K562 (cell line): ENCODE data around the gene ZER1. TPM values are rescaled to one million over a fixed set of nuclear protein-coding genes. Genes with fewer than 3 reads are reported as not detected.

Experiments used
- ATAC-seq: fragments of 200-7000 bp; cut with Tn5 transposase; 3 replicates; pipeline ENCODE4 v1.9.1; 2020; ENCODE audit warnings: moderate library complexity
- BruUV-seq: library from RNA; stranded (reverse); fragments of 400-500 nt; replicated peaks from 2 replicates; lab custom pipeline; 2021; lab: Mats Ljungman, UMichigan
- CTCF ChIA-PET: fragments of 300-600 bp; formaldehyde crosslinking; extraction: SDS; loops from one replicate; lab custom pipeline; 2021; ENCODE audit warnings: low intra/inter-chr PET ratio; lab: Yijun Ruan, JAX
- POLR2A ChIA-PET: fragments of 300-600, 350-650 bp; sonication (Branson Sonifier 250); formaldehyde crosslinking; extraction: SDS; loops from one replicate; lab custom pipeline; 2021; ENCODE audit warnings: antibody characterized with exemption, inconsistent platforms; lab: Yijun Ruan, JAX
- DNase-seq, 4 experiments: peaks; one replicate each; pipeline versions ENCODE4 v3.0.0 to v3.0.0-alpha.2; 2011 to 2018; ENCODE audit warnings: low spot score in 3 of 4, mixed read lengths in 3 of 4; ENCODE audit errors: extremely low read depth in 1 of 4
- FAIRE-seq: peaks from 2 replicates; lab custom pipeline; 2011; peaks lifted over from hg19 to GRCh38; lab: Jason Lieb, UNC
- H2AFZ ChIP-seq: 2 replicates; pipeline ENCODE4 v1.6.0; 2011; ENCODE audit warnings: low read depth, low read length, control low read depth, inconsistent platforms
- H3K27ac ChIP-seq: fragments of 200-600 bp; 3 replicates; pipeline ENCODE4 v1.8.0; 2011; ENCODE audit warnings: low read depth, mild to moderate bottlenecking, control low read depth, inconsistent platforms, low read length, moderate library complexity, mixed read lengths; ENCODE audit errors: extremely low read depth
- H3K27me3 ChIP-seq, 2 experiments: fragments of 300-600 bp in 1 of 2; 2 replicates in 1 of 2; 3 replicates in 1 of 2; pipeline versions ENCODE4 v1.6.0 to v1.8.0; 2011; ENCODE audit warnings: inconsistent platforms in 2 of 2, low read length in 2 of 2, mild to moderate bottlenecking in 1 of 2, mixed read lengths in 1 of 2, moderate library complexity in 1 of 2; ENCODE audit not compliant: control insufficient read depth in 2 of 2, insufficient read depth in 2 of 2
- H3K36me3 ChIP-seq: fragments of 300-600 bp; 3 replicates; pipeline ENCODE4 v1.8.0; 2011; ENCODE audit warnings: mild to moderate bottlenecking, low read length, inconsistent platforms; ENCODE audit not compliant: control insufficient read depth, insufficient read depth
- H3K4me1 ChIP-seq, 2 experiments: fragments of 200-600 bp in 1 of 2; replicated peaks in 1 of 2; 2 replicates in 1 of 2; 3 replicates in 1 of 2; pipeline versions ENCODE4 v1.5.1 to v1.8.0; 2011; ENCODE audit warnings: inconsistent platforms in 2 of 2, low read length in 2 of 2, mild to moderate bottlenecking in 1 of 2, mixed read lengths in 1 of 2, moderate library complexity in 1 of 2; ENCODE audit not compliant: control insufficient read depth in 2 of 2, insufficient read depth in 2 of 2
- H3K4me2 ChIP-seq: 2 replicates; pipeline ENCODE4 v1.6.1; 2011; ENCODE audit warnings: low read length, control low read depth, inconsistent platforms, mixed read lengths; ENCODE audit not compliant: insufficient read depth
- H3K4me3 ChIP-seq: fragments of 200-600 bp; sonication (generic), shearing (Covaris generic); 2 replicates; pipeline ENCODE4 v1.5.1; 2016; ENCODE audit warnings: control low read depth, inconsistent platforms
- H3K79me2 ChIP-seq: fragments of 200-600 bp; 3 replicates; pipeline ENCODE4 v1.8.0; 2011; ENCODE audit warnings: low read length, inconsistent platforms; ENCODE audit not compliant: control insufficient read depth, insufficient read depth
- H3K9ac ChIP-seq, 2 experiments: 2 replicates each; pipeline versions ENCODE4 v1.6.0 to v1.6.1; 2011; ENCODE audit warnings: low read depth in 2 of 2, low read length in 2 of 2, control low read depth in 1 of 2, inconsistent platforms in 1 of 2, mild to moderate bottlenecking in 1 of 2, mixed read lengths in 1 of 2; ENCODE audit not compliant: insufficient read depth in 1 of 2
- H3K9me1 ChIP-seq: one replicate; pipeline ENCODE4 v1.6.0; 2011; ENCODE audit warnings: inconsistent platforms, mild to moderate bottlenecking, low read length, moderate library complexity; ENCODE audit not compliant: control insufficient read depth, insufficient read depth
- H3K9me3 ChIP-seq: replicated peaks from 2 replicates; pipeline ENCODE4 v1.5.1; 2011; ENCODE audit warnings: low read depth, low read length, inconsistent platforms; ENCODE audit not compliant: control insufficient read depth, insufficient read depth
- H4K20me1 ChIP-seq: replicated peaks from 2 replicates; pipeline ENCODE4 v1.6.1; 2011; ENCODE audit warnings: low read length, inconsistent platforms, mixed read lengths; ENCODE audit not compliant: control insufficient read depth, insufficient read depth
- CTCF ChIP-seq, 3 experiments: IDR thresholded peaks in 2 of 3; conservative IDR thresholded peaks in 1 of 3; 2 replicates each; pipeline ENCODE4 v1.5.1; 2011 to 2012; ENCODE audit warnings: low read length in 3 of 3, mild to moderate bottlenecking in 3 of 3, control low read depth in 2 of 3, improper control_type of control experiment in 1 of 3, inconsistent platforms in 1 of 3, low read depth in 1 of 3, mixed read lengths in 1 of 3, moderate library complexity in 1 of 3; ENCODE audit not compliant: insufficient read depth in 2 of 3
- ESRRA ChIP-seq: fragments of 450-650 bp; IDR thresholded peaks from 2 replicates; pipeline ENCODE4 v1.6.1; 2014; ENCODE audit warnings: low read depth, mild to moderate bottlenecking, moderate library complexity, borderline replicate concordance
- POLR2A ChIP-seq: fragments of 450-650 bp; conservative IDR thresholded peaks from 2 replicates; pipeline ENCODE4 v1.6.1; 2016
- ZBTB43 ChIP-seq: sonication (generic); formaldehyde crosslinking; IDR thresholded peaks from 2 replicates; pipeline ENCODE4 v1.8.0; 2023; ENCODE audit warnings: mild to moderate bottlenecking, missing genetic modification reagents
- WGBS: fragments of 100-300 bp; shearing (Covaris generic); methylation state at CpG from one replicate; pipeline ENCODE4 v1.1.6; 2016; ENCODE audit warnings: low coverage, mixed read lengths; ENCODE audit not compliant: insufficient coverage; ENCODE audit errors: missing lambda C conversion rate; 5-methylcytosine and 5-hydroxymethylcytosine counted together
- in situ Hi-C: fragments of 300-500 bp; cut with MboI; formaldehyde crosslinking; loops from 4 replicates; pipeline ENCODE4 v1.15.0; 2018; ENCODE audit warnings: inconsistent platforms, mixed read lengths
- intact Hi-C: fragments of 100-400 bp; cut with micrococcal nuclease; formaldehyde crosslinking; loops from 2 replicates; pipeline ENCODE4 v1.14.2; 2022
- polyA plus RNA-seq, 8 experiments: library from polyadenylated mRNA; depleted of rRNA in 4 of 8; stranded (reverse) in 5 of 8; unstranded in 3 of 8; fragments of >200 nt; fragmentation: Nextera tagmentation in 2 of 8; fragmentation: Illumina TruSeq in 1 of 8; extraction: Ambion mirVana in 2 of 8; extraction: Trizol in 1 of 8; gene quantifications; 2 replicates each; pipeline versions ENCODE4 v1.2.1 to v1.2.3, GENCODE V29; 2011 to 2014; ENCODE audit warnings: inconsistent platforms in 1 of 8, missing spikeins in 1 of 8
- total RNA-seq, 7 experiments: library from RNA; depleted of rRNA in 6 of 7; stranded (reverse); fragments of >200 nt in 6 of 7; fragmentation: Illumina TruSeq in 2 of 7; extraction: Trizol in 2 of 7; gene quantifications; 2 replicates each; pipeline versions ENCODE4 v1.2.1 to v1.2.3, GENCODE V29; 2011 to 2021; ENCODE audit warnings: low replicate concordance in 1 of 7

ZER1 gene
- total and polyA plus RNA-seq, 9 of the 15 experiments (the other 6 are each of a cell fraction or from before 2014, with no cell fraction given) = 0.07 to 10.7 (median 6.2) TPM

GRCh38 chr9:128809831-128810230 is 38.1 kb upstream of the ZER1 start:
- DNase-seq (no peak), ATAC-seq (peak; percentile 75), FAIRE-seq (no peak)
- Histone ChIP-seq H3K27ac (no peak overlapping the region), H4K20me1 (no peaks in the 10 kb centered on the region), H3K4me1 (peaks cover 0 to 3% of the 10 kb centered on the region in 2 experiments; a peak in 3 of 5 replicates), H3K27me3 (no peaks in the 10 kb centered on the region), H2AFZ (no peak overlapping the region), H3K4me3 (no peak overlapping the region), H3K4me2 (no peak overlapping the region), H3K79me2 (no peaks in the 10 kb centered on the region), H3K36me3 (peaks cover 45% of the 10 kb centered on the region; the same call in 1 of the 3 replicates), H3K9me3 (no peaks in the 10 kb centered on the region), H3K9ac (no peak overlapping the region; a peak in 1 of 4 replicates)
- no TSS peak for BruUV-seq
- intact Hi-C loops = no loop called here
- in situ Hi-C loops = no loop called here
- POLR2A ChIA-PET = interaction anchor here (0.6 to 2.3 kb wide), 2 partner anchors 9 to 41 kb away, joined by 4 to 21 read pairs; partner anchors contain the start of gene ENDOG
- CTCF ChIA-PET = no interaction called here
- 38% methylated on average over 2 of the region's 2 CpGs for WGBS
- TF ChIP-seq ESRRA (peak; percentile 92), CTCF (IDR thresholded peaks at IDR 0.05 in 2 of 3, conservative IDR thresholded peaks at IDR 0.05 in 1 of 3; ENCODE audit: insufficient read depth in 2 of 3, low read depth in 1 of 3, low read length in 3 of 3) (peak in 2 of 3 experiments; percentile 29 to 44; a peak in 5 of 6 replicates), POLR2A (peak; percentile 33; the same call in 1 of the 2 replicates), ZBTB43 (no peak)
- TF ChIP-seq, all 486 proteins: peak for 3
- H3K9me1 ChIP-seq = no peaks in the 10 kb centered on the region
